Neural progenitor cell (in vitro differentiated cells): Measurements from ENCODE around the gene SMCP. TPM values are rescaled to one million over a fixed set of nuclear protein-coding genes. Genes with fewer than 3 reads are reported as not detected.

Experiments used
- DNase-seq: peaks from one replicate; pipeline ENCODE4 v3.0.0-alpha.2; 2016; ENCODE audit warnings: low spot score
- H2AFZ ChIP-seq: fragments of 200-600 bp; sonication (generic); replicated peaks from 2 replicates; pipeline ENCODE4 v1.6.1; 2016; ENCODE audit warnings: antibody characterized with exemption
- H3F3A ChIP-seq: fragments of 200-600 bp; sonication (generic); 2 replicates; pipeline ENCODE4 v1.6.1; 2016; ENCODE audit warnings: antibody characterized with exemption, low read depth
- H3K27ac ChIP-seq: fragments of 200-600 bp; sonication (generic); 2 replicates; pipeline ENCODE4 v1.5.1; 2016; ENCODE audit warnings: mild to moderate bottlenecking
- H3K27me3 ChIP-seq: fragments of 200-600 bp; sonication (generic); 2 replicates; pipeline ENCODE4 v1.6.1; 2016; ENCODE audit warnings: mild to moderate bottlenecking, moderate library complexity
- H3K36me3 ChIP-seq: fragments of 200-600 bp; sonication (generic); 2 replicates; pipeline ENCODE4 v1.5.1; 2016
- H3K4me1 ChIP-seq: fragments of 200-600 bp; sonication (generic); 2 replicates; pipeline ENCODE4 v1.6.1; 2016; ENCODE audit warnings: mixed run types
- H3K4me2 ChIP-seq: fragments of 200-600 bp; sonication (generic); 2 replicates; pipeline ENCODE4 v1.6.1; 2016
- H3K4me3 ChIP-seq: fragments of 200-600 bp; sonication (generic); 2 replicates; pipeline ENCODE4 v1.5.1; 2016
- H3K79me2 ChIP-seq: fragments of 200-600 bp; sonication (generic); 2 replicates; pipeline ENCODE4 v1.6.1; 2016; ENCODE audit warnings: low read depth
- H3K9ac ChIP-seq: fragments of 200-600 bp; sonication (generic); 2 replicates; pipeline ENCODE4 v1.6.1; 2016
- H3K9me3 ChIP-seq: fragments of 200-600 bp; sonication (generic); 2 replicates; pipeline ENCODE4 v1.5.1; 2016; ENCODE audit warnings: low read depth
- H4K20me1 ChIP-seq: fragments of 200-600 bp; sonication (generic); 2 replicates; pipeline ENCODE4 v1.6.1; 2016; ENCODE audit warnings: low read depth
- H3K27ac Mint-ChIP-seq: 3 replicates; pipeline ENCODE4 v1.8.0; 2021; ENCODE audit warnings: mixed read lengths
- H3K27me3 Mint-ChIP-seq: 2 replicates; pipeline ENCODE4 v1.8.0; 2022; ENCODE audit warnings: low read depth, mild to moderate bottlenecking, inconsistent platforms, moderate library complexity, mixed read lengths; ENCODE audit not compliant: insufficient read depth
- H3K36me3 Mint-ChIP-seq: 3 replicates; pipeline ENCODE4 v1.8.0; 2021; ENCODE audit warnings: mixed read lengths
- H3K4me1 Mint-ChIP-seq: 3 replicates; pipeline ENCODE4 v1.8.0; 2021; ENCODE audit warnings: mixed read lengths
- H3K4me3 Mint-ChIP-seq: 3 replicates; pipeline ENCODE4 v1.8.0; 2021; ENCODE audit warnings: mild to moderate bottlenecking, moderate library complexity, mixed read lengths
- H3K9me3 Mint-ChIP-seq: 3 replicates; pipeline ENCODE4 v1.8.0; 2020; ENCODE audit warnings: mixed read lengths
- CTCF ChIP-seq: fragments of 200-600 bp; sonication (generic); IDR thresholded peaks from 2 replicates; pipeline ENCODE4 v1.5.1; 2017; ENCODE audit warnings: antibody characterized with exemption, mild to moderate bottlenecking
- EZH2 ChIP-seq: fragments of 200-600 bp; sonication (generic); IDR thresholded peaks from 2 replicates; pipeline ENCODE4 v1.6.1; 2017; ENCODE audit warnings: antibody characterized with exemption, mild to moderate bottlenecking, moderate library complexity
- EZH2phosphoT487 ChIP-seq: fragments of 200-600 bp; sonication (generic); IDR thresholded peaks from 2 replicates; pipeline ENCODE4 v1.6.1; 2017; ENCODE audit warnings: antibody characterized with exemption
- total RNA-seq: library from RNA; depleted of rRNA; stranded (reverse); fragments of >200 nt; gene quantifications from 2 replicates; pipeline ENCODE4 v1.2.3, GENCODE V29; 2015; ENCODE audit warnings: low replicate concordance

SMCP gene
- total RNA-seq, 1 donor from 2014 or later, result not detected

- no peak overlapping the region for H3K9ac ChIP-seq
- H3K4me3 Mint-ChIP-seq, result no peak overlapping the region
- H3K27me3 ChIP-seq, result no peaks in the 10 kb centered on the region
- H3F3A ChIP-seq, result no peaks in the 10 kb centered on the region
- no peak overlapping the region for H2AFZ ChIP-seq
- no peak overlapping the region for H3K4me2 ChIP-seq
- H3K27ac ChIP-seq, result no peak overlapping the region
- TF ChIP-seq EZH2phosphoT487 (no peak), CTCF (no peak)
- no peaks in the 10 kb centered on the region for H3K27me3 Mint-ChIP-seq
- H3K9me3 ChIP-seq, result peaks cover 20% of the 10 kb centered on the region
- no peaks in the 10 kb centered on the region for H3K36me3 ChIP-seq
- no peaks in the 10 kb centered on the region for H3K4me1 Mint-ChIP-seq
- H3K27ac Mint-ChIP-seq, result no peak overlapping the region
- no peak overlapping the region for H3K4me3 ChIP-seq
- no peaks in the 10 kb centered on the region for H3K4me1 ChIP-seq
- H3K79me2 ChIP-seq, result no peaks in the 10 kb centered on the region
- peaks cover 13% of the 10 kb centered on the region for H3K9me3 Mint-ChIP-seq
- H3K36me3 Mint-ChIP-seq, result no peaks in the 10 kb centered on the region
- no peaks in the 10 kb centered on the region for H4K20me1 ChIP-seq
- no peak for DNase-seq
Observed at GRCh38 chr1:152855661-152856060, 22.5 kb upstream of the SMCP start.

GRCh38 chr1:152858062-152858461, 20.1 kb upstream of the SMCP start:
- no peak overlapping the region for H3K27ac Mint-ChIP-seq
- no peak overlapping the region for H3K4me3 Mint-ChIP-seq
- TF ChIP-seq EZH2phosphoT487 (no peak), CTCF (no peak), EZH2 (no peak)
- Histone ChIP-seq H3K4me3 (no peak overlapping the region), H4K20me1 (no peaks in the 10 kb centered on the region), H3F3A (no peaks in the 10 kb centered on the region), H2AFZ (no peak overlapping the region), H3K4me2 (no peak overlapping the region), H3K9me3 (peaks cover 32% of the 10 kb centered on the region), H3K9ac (no peak overlapping the region), H3K4me1 (no peaks in the 10 kb centered on the region), H3K27ac (no peak overlapping the region), H3K79me2 (no peaks in the 10 kb centered on the region), H3K27me3 (no peaks in the 10 kb centered on the region), H3K36me3 (no peaks in the 10 kb centered on the region)
- no peaks in the 10 kb centered on the region for H3K4me1 Mint-ChIP-seq
- H3K27me3 Mint-ChIP-seq, result no peaks in the 10 kb centered on the region
- no peaks in the 10 kb centered on the region for H3K36me3 Mint-ChIP-seq
- no peak for DNase-seq
- H3K9me3 Mint-ChIP-seq, result peaks cover 16% of the 10 kb centered on the region

GRCh38 chr1:152859696-152860095, 18.4 kb upstream of the SMCP start, which contains the start of gene LCE7A:
Gene LCE7A, plus strand, starts transcription at chr1:152859996. Its CDS starts 702 bp downstream, at chr1:152860698.
- Mint-ChIP-seq H3K4me1 (no peaks in the 10 kb centered on the region), H3K9me3 (peaks cover 14% of the 10 kb centered on the region), H3K27ac (no peak within 1 kb of the TSS), H3K4me3 (no peak within 1 kb of the TSS), H3K27me3 (no peaks in the 10 kb centered on the region), H3K36me3 (no peaks in the 10 kb centered on the region)
- peaks cover 39% of the 10 kb centered on the region for H3K9me3 ChIP-seq
- TF ChIP-seq CTCF, result no peak
- no peak for TF ChIP-seq EZH2
- no peak for TF ChIP-seq EZH2phosphoT487
- no peaks in the 10 kb centered on the region for H3K36me3 ChIP-seq
- no peak for DNase-seq
- no peak within 1 kb of the TSS for H3K27ac ChIP-seq
- H2AFZ ChIP-seq, result no peak within 1 kb of the TSS
- H3K4me3 ChIP-seq, result no peak within 1 kb of the TSS
- no peak within 1 kb of the TSS for H3K4me2 ChIP-seq
- no peaks in the 10 kb centered on the region for H3K27me3 ChIP-seq
- H3F3A ChIP-seq, result no peaks in the 10 kb centered on the region
- no peaks in the 10 kb centered on the region for H3K4me1 ChIP-seq
- no peaks in the 10 kb centered on the region for H4K20me1 ChIP-seq
- H3K79me2 ChIP-seq, result no peaks in the 10 kb centered on the region
- no peak within 1 kb of the TSS for H3K9ac ChIP-seq

GRCh38 chr1:152860129-152860528, 18.0 kb upstream of the SMCP start:
- no peaks in the 10 kb centered on the region for H3K36me3 ChIP-seq
- no peaks in the 10 kb centered on the region for H3K4me1 ChIP-seq
- no peaks in the 10 kb centered on the region for H4K20me1 ChIP-seq
- H3K9ac ChIP-seq, result no peak overlapping the region
- H3K36me3 Mint-ChIP-seq, result no peaks in the 10 kb centered on the region
- no peak overlapping the region for H2AFZ ChIP-seq
- no peaks in the 10 kb centered on the region for H3K27me3 ChIP-seq
- no peaks in the 10 kb centered on the region for H3K4me1 Mint-ChIP-seq
- peaks cover 42% of the 10 kb centered on the region for H3K9me3 ChIP-seq
- no peak overlapping the region for H3K4me3 ChIP-seq
- TF ChIP-seq EZH2 (no peak), EZH2phosphoT487 (no peak), CTCF (no peak)
- H3K27me3 Mint-ChIP-seq, result no peaks in the 10 kb centered on the region
- peaks cover 14% of the 10 kb centered on the region for H3K9me3 Mint-ChIP-seq
- H3K4me3 Mint-ChIP-seq, result no peak overlapping the region
- no peaks in the 10 kb centered on the region for H3F3A ChIP-seq
- H3K4me2 ChIP-seq, result no peak overlapping the region
- DNase-seq, result no peak
- no peak overlapping the region for H3K27ac Mint-ChIP-seq
- no peak overlapping the region for H3K27ac ChIP-seq
- H3K79me2 ChIP-seq, result no peaks in the 10 kb centered on the region
